SU-DHL-6 (cell line): ENCODE data around the gene CERS6.

ENCODE experiments used
- H2AFZ ChIP-seq: fragments of 200-600 bp; sonication (generic); 2 replicates; pipeline ENCODE4 v1.6.1; 2014; ENCODE audit warnings: low read depth, mild to moderate bottlenecking, moderate library complexity, mixed read lengths, antibody characterized with exemption, low read length; ENCODE audit not compliant: severe bottlenecking
- H3F3A ChIP-seq: fragments of 200-600 bp; shearing (Covaris generic); 2 replicates; pipeline ENCODE4 v1.6.0; 2016; ENCODE audit warnings: antibody characterized with exemption, mild to moderate bottlenecking; ENCODE audit not compliant: insufficient read depth
- H3K27ac ChIP-seq: fragments of 200-600 bp; sonication (generic); 2 replicates; pipeline ENCODE4 v1.5.1; 2016; ENCODE audit warnings: low read depth, mild to moderate bottlenecking, low read length, moderate library complexity, mixed read lengths
- H3K27me3 ChIP-seq: fragments of 200-600 bp; sonication (generic), shearing (Covaris generic); 2 replicates; pipeline ENCODE4 v1.6.0; 2014; ENCODE audit warnings: mild to moderate bottlenecking, low read length
- H3K36me3 ChIP-seq: fragments of 200-600 bp; sonication (generic); 2 replicates; pipeline ENCODE4 v1.6.1; 2014; ENCODE audit warnings: mild to moderate bottlenecking, low read length, mixed read lengths
- H3K4me2 ChIP-seq: fragments of 300-600, 200-600 bp; shearing (Covaris generic), sonication (generic); 2 replicates; pipeline ENCODE4 v1.6.0; 2014; ENCODE audit warnings: low read length, low read depth, mild to moderate bottlenecking; ENCODE audit not compliant: poor library complexity, severe bottlenecking
- H3K4me3 ChIP-seq: fragments of 200-600 bp; sonication (generic); 2 replicates; pipeline ENCODE4 v1.5.1; 2014; ENCODE audit warnings: antibody characterized with exemption, low read length, mild to moderate bottlenecking, mixed read lengths; ENCODE audit not compliant: insufficient read depth, poor library complexity, severe bottlenecking
- H3K79me2 ChIP-seq: fragments of 200-600 bp; sonication (generic); 2 replicates; pipeline ENCODE4 v1.6.1; 2014; ENCODE audit warnings: mild to moderate bottlenecking, low read length, moderate library complexity; ENCODE audit not compliant: insufficient read depth
- H3K9ac ChIP-seq: fragments of 200-600 bp; sonication (generic); 2 replicates; pipeline ENCODE4 v1.7.0; 2014; ENCODE audit warnings: mild to moderate bottlenecking, low read length
- H3K9me2 ChIP-seq: fragments of 200-600 bp; sonication (generic); replicated peaks from 2 replicates; pipeline ENCODE4 v1.6.1; 2014; ENCODE audit warnings: low read length; ENCODE audit not compliant: insufficient read depth
- H3K9me3 ChIP-seq: fragments of 200-600 bp; sonication (generic); 2 replicates; pipeline ENCODE4 v1.6.1; 2014; ENCODE audit warnings: low read length, mixed read lengths; ENCODE audit not compliant: insufficient read depth
- H4K20me1 ChIP-seq: fragments of 200-600 bp; sonication (generic); 2 replicates; pipeline ENCODE4 v1.6.1; 2014; ENCODE audit warnings: low read depth, mild to moderate bottlenecking, antibody characterized with exemption, low read length, moderate library complexity, mixed read lengths
- EZH2phosphoT487 ChIP-seq: fragments of 200-600 bp; sonication (generic), shearing (Covaris generic); conservative IDR thresholded peaks from 2 replicates; pipeline ENCODE4 v1.6.1; 2018; ENCODE audit warnings: mild to moderate bottlenecking, antibody characterized with exemption, low read length, moderate library complexity, mixed read lengths
- TF ChIP-seq, protein P1 (sequence below): fragments of 200-600 bp; sonication (generic); IDR thresholded peaks from one replicate; pipeline ENCODE4 v1.5.1; 2017; ENCODE audit warnings: antibody characterized with exemption, mild to moderate bottlenecking, low read length, moderate library complexity; ENCODE audit not compliant: insufficient read depth, poor library complexity, severe bottlenecking

The CERS6 gene

GRCh38 chr2:168514692-168515091, 58.6 kb downstream of the CERS6 start:
- Histone ChIP-seq H3K79me2 (no peaks in the 10 kb centered on the region), H3K27me3 (no peaks in the 10 kb centered on the region), H3K4me2 (no peak overlapping the region), H3K27ac (no peak overlapping the region), H2AFZ (no peak overlapping the region), H3K9me3 (no peaks in the 10 kb centered on the region), H3K4me3 (no peak overlapping the region), H4K20me1 (no peaks in the 10 kb centered on the region), H3F3A (no peaks in the 10 kb centered on the region), H3K9me2 (no peaks in the 10 kb centered on the region), H3K9ac (no peak overlapping the region), H3K36me3 (no peaks in the 10 kb centered on the region)
- TF ChIP-seq, protein P1, sequence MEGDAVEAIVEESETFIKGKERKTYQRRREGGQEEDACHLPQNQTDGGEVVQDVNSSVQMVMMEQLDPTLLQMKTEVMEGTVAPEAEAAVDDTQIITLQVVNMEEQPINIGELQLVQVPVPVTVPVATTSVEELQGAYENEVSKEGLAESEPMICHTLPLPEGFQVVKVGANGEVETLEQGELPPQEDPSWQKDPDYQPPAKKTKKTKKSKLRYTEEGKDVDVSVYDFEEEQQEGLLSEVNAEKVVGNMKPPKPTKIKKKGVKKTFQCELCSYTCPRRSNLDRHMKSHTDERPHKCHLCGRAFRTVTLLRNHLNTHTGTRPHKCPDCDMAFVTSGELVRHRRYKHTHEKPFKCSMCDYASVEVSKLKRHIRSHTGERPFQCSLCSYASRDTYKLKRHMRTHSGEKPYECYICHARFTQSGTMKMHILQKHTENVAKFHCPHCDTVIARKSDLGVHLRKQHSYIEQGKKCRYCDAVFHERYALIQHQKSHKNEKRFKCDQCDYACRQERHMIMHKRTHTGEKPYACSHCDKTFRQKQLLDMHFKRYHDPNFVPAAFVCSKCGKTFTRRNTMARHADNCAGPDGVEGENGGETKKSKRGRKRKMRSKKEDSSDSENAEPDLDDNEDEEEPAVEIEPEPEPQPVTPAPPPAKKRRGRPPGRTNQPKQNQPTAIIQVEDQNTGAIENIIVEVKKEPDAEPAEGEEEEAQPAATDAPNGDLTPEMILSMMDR, result no peak
- TF ChIP-seq EZH2phosphoT487, result no peak

GRCh38 chr2:168515502-168515901, 59.4 kb downstream of the CERS6 start:
- Histone ChIP-seq H3K9me3 (no peaks in the 10 kb centered on the region), H3K4me2 (no peak overlapping the region), H3K9me2 (no peaks in the 10 kb centered on the region), H3K4me3 (no peak overlapping the region), H3K36me3 (no peaks in the 10 kb centered on the region), H2AFZ (no peak overlapping the region), H3K27me3 (no peaks in the 10 kb centered on the region), H3K79me2 (no peaks in the 10 kb centered on the region), H3K9ac (no peak overlapping the region), H3K27ac (no peak overlapping the region), H3F3A (no peaks in the 10 kb centered on the region), H4K20me1 (no peaks in the 10 kb centered on the region)
- TF ChIP-seq EZH2phosphoT487, result no peak
- TF ChIP-seq, protein P1, result no peak

- no peak overlapping the region for H3K9ac ChIP-seq
- no peaks in the 10 kb centered on the region for H4K20me1 ChIP-seq
- no peak overlapping the region for H3K27ac ChIP-seq
- no peaks in the 10 kb centered on the region for H3K36me3 ChIP-seq
- no peaks in the 10 kb centered on the region for H3K27me3 ChIP-seq
- no peaks in the 10 kb centered on the region for H3K9me2 ChIP-seq
- H3F3A ChIP-seq, result no peaks in the 10 kb centered on the region
- no peaks in the 10 kb centered on the region for H3K9me3 ChIP-seq
- H2AFZ ChIP-seq, result no peak overlapping the region
- H3K79me2 ChIP-seq, result no peaks in the 10 kb centered on the region
- no peak overlapping the region for H3K4me2 ChIP-seq
- TF ChIP-seq, protein P1, result no peak
- no peak for TF ChIP-seq EZH2phosphoT487
- H3K4me3 ChIP-seq, result no peak overlapping the region
Measured at GRCh38 chr2:168517816-168518215, 61.7 kb downstream of the CERS6 start.

DNA sequence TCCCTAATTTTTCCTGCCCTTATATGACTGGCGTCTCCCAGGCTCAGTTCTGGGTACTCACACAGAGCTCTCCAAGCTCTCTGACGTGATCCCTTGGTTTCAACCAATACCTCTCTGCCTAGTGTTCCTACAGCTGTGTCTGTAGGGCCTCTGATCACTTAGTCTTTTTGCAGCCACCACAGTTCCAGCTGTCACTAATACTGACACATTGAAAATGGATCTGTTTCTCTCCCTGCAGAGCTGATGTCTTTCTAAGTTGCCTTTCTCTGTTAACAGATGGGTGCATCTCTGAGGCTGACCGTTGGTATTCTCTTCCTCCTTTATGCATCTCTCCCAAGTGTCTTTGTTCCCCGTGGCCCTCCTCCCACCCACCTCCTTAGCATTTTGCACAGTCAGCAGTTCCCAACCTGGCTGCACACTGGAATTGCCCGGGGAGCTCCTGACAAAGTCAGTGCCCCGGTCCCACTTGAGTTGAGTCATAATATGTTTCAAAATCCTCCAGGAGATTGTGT, 62.5 kb downstream of the CERS6 start:
- H3K4me2 ChIP-seq, result no peak overlapping the region
- no peaks in the 10 kb centered on the region for H3K9me3 ChIP-seq
- TF ChIP-seq EZH2phosphoT487, result no peak
- no peaks in the 10 kb centered on the region for H3K9me2 ChIP-seq
- no peaks in the 10 kb centered on the region for H3K36me3 ChIP-seq
- H3K79me2 ChIP-seq, result no peaks in the 10 kb centered on the region
- no peak overlapping the region for H2AFZ ChIP-seq
- no peak overlapping the region for H3K9ac ChIP-seq
- no peaks in the 10 kb centered on the region for H3F3A ChIP-seq
- no peaks in the 10 kb centered on the region for H4K20me1 ChIP-seq
- H3K27me3 ChIP-seq, result no peaks in the 10 kb centered on the region
- H3K4me3 ChIP-seq, result no peak overlapping the region
- H3K27ac ChIP-seq, result no peak overlapping the region
